ENCODE measurements around the gene MYL10. TPM values are rescaled to one million over a fixed set of nuclear protein-coding genes. Genes with fewer than 3 reads are reported as not detected.

Gene MYL10
- polyA plus RNA-seq, 1 donor from 2014 or later: not detected

DNA sequence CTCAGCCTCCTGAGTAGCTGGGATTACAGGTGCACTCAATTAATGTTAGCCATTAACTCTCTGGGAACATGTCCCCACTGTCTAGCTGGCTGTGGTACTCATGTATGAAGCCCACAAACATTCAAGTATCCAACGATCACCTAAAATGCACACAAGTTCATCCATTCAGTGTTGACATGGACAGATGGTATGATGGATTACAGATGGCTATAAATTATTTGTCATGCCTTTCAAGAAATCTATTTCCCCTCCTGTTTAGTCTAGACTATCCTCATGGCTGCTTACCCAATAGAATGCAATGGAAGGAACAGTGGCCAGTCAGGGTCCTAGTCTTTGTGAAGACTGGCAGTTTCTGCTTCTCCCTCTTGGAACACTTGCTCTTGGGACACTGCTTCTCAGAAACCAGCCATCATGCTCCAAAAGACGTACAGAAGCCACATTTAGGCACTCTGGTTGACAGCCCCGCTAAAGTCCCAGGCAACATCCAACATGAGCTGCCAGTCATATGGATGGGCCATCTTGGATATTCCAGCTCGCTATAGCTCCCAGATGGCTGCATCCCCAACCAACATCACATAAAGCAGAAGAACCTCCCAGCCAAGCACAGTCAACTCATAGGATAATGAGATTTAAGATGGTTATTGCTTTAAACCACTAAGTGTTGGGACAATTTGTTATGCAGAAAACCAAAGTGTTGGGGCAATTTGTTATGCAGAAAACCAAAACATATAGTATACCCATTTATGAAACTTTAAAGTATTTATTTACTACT, 33.1 kb downstream of the MYL10 start:
- H3K9me3 ChIP-seq (ENCODE audit: low read length): no peaks in the 10 kb centered on the region
- no peak overlapping the region for H3K27ac ChIP-seq (ENCODE audit: low read length)
- TF ChIP-seq TAF1 (IDR thresholded peaks at IDR 0.05; ENCODE audit: low read depth): no peak
- TF ChIP-seq POLR2AphosphoS5 (IDR thresholded peaks at IDR 0.05): no peak
- no peak for TF ChIP-seq MXI1 (conservative IDR thresholded peaks at IDR 0.05; ENCODE audit: poor library complexity, severe bottlenecking)
- no peak for TF ChIP-seq EP300 (conservative IDR thresholded peaks at IDR 0.05; ENCODE audit: poor library complexity, severe bottlenecking)
- TF ChIP-seq SMC3 (conservative IDR thresholded peaks at IDR 0.05; ENCODE audit: poor library complexity): no peak
- TF ChIP-seq, protein P1, sequence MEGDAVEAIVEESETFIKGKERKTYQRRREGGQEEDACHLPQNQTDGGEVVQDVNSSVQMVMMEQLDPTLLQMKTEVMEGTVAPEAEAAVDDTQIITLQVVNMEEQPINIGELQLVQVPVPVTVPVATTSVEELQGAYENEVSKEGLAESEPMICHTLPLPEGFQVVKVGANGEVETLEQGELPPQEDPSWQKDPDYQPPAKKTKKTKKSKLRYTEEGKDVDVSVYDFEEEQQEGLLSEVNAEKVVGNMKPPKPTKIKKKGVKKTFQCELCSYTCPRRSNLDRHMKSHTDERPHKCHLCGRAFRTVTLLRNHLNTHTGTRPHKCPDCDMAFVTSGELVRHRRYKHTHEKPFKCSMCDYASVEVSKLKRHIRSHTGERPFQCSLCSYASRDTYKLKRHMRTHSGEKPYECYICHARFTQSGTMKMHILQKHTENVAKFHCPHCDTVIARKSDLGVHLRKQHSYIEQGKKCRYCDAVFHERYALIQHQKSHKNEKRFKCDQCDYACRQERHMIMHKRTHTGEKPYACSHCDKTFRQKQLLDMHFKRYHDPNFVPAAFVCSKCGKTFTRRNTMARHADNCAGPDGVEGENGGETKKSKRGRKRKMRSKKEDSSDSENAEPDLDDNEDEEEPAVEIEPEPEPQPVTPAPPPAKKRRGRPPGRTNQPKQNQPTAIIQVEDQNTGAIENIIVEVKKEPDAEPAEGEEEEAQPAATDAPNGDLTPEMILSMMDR (IDR thresholded peaks at IDR 0.05; ENCODE audit: poor library complexity, severe bottlenecking): no peak
- TF ChIP-seq RAD21 (conservative IDR thresholded peaks at IDR 0.05): no peak
- no peak for TF ChIP-seq EZH2 (IDR thresholded peaks at IDR 0.05; ENCODE audit: borderline replicate concordance, insufficient read depth, low read length, poor library complexity, severe bottlenecking)
- TF ChIP-seq, protein P2, sequence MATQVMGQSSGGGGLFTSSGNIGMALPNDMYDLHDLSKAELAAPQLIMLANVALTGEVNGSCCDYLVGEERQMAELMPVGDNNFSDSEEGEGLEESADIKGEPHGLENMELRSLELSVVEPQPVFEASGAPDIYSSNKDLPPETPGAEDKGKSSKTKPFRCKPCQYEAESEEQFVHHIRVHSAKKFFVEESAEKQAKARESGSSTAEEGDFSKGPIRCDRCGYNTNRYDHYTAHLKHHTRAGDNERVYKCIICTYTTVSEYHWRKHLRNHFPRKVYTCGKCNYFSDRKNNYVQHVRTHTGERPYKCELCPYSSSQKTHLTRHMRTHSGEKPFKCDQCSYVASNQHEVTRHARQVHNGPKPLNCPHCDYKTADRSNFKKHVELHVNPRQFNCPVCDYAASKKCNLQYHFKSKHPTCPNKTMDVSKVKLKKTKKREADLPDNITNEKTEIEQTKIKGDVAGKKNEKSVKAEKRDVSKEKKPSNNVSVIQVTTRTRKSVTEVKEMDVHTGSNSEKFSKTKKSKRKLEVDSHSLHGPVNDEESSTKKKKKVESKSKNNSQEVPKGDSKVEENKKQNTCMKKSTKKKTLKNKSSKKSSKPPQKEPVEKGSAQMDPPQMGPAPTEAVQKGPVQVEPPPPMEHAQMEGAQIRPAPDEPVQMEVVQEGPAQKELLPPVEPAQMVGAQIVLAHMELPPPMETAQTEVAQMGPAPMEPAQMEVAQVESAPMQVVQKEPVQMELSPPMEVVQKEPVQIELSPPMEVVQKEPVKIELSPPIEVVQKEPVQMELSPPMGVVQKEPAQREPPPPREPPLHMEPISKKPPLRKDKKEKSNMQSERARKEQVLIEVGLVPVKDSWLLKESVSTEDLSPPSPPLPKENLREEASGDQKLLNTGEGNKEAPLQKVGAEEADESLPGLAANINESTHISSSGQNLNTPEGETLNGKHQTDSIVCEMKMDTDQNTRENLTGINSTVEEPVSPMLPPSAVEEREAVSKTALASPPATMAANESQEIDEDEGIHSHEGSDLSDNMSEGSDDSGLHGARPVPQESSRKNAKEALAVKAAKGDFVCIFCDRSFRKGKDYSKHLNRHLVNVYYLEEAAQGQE (IDR thresholded peaks at IDR 0.05; ENCODE audit: borderline replicate concordance): no peak
- H3K9ac ChIP-seq (ENCODE audit: low read length): no peak overlapping the region
- H3F3A ChIP-seq (ENCODE audit: insufficient read depth, low read length, poor library complexity, severe bottlenecking): no peaks in the 10 kb centered on the region
- H3K79me2 ChIP-seq (replicated peaks; ENCODE audit: insufficient read depth, low read length): no peaks in the 10 kb centered on the region
- no peaks in the 10 kb centered on the region for H3K36me3 ChIP-seq (ENCODE audit: insufficient read depth, low read length)
- no peaks in the 10 kb centered on the region for H4K20me1 ChIP-seq (ENCODE audit: insufficient read depth)
- H3K4me2 ChIP-seq (ENCODE audit: low read length): no peak overlapping the region
- H2AFZ ChIP-seq (ENCODE audit: low read depth, low read length): no peak overlapping the region
- H3K27me3 ChIP-seq (ENCODE audit: insufficient read depth, low read depth, low read length): no peaks in the 10 kb centered on the region
- H3K9me2 ChIP-seq (ENCODE audit: insufficient read depth, low read length): no peaks in the 10 kb centered on the region
- H3K4me3 ChIP-seq (ENCODE audit: low read length): no peak overlapping the region

DNA sequence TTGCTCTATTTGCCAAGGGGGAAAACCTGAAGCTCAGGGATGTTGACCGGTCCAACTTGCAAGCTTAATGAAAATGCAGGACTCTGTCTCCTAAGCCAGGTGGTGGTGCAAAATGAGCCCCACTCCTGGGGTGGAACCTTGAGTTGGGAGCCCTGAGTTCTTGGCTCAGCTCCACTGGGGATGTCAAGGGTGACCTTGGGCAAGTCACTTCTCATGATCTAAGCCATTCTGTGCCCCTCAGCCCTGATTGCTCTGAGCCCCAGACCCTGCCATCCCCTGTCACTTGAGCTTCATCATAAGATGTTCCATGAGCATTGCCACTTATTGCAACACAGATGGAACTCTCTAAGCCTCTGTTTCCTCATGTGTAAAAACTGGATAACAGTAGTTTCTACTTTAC, 33.9 kb downstream of the MYL10 start:
- no peaks in the 10 kb centered on the region for H3K79me2 ChIP-seq (replicated peaks; ENCODE audit: insufficient read depth, low read length)
- H3K27me3 ChIP-seq (ENCODE audit: insufficient read depth, low read depth, low read length): no peaks in the 10 kb centered on the region
- no peak overlapping the region for H3K9ac ChIP-seq (ENCODE audit: low read length)
- no peaks in the 10 kb centered on the region for H3F3A ChIP-seq (ENCODE audit: insufficient read depth, low read length, poor library complexity, severe bottlenecking)
- no peak overlapping the region for H3K4me2 ChIP-seq (ENCODE audit: low read length)
- H3K27ac ChIP-seq (ENCODE audit: low read length): no peak overlapping the region
- no peaks in the 10 kb centered on the region for H4K20me1 ChIP-seq (ENCODE audit: insufficient read depth)
- no peak overlapping the region for H3K4me3 ChIP-seq (ENCODE audit: low read length)
- H3K9me2 ChIP-seq (ENCODE audit: insufficient read depth, low read length): no peaks in the 10 kb centered on the region
- H2AFZ ChIP-seq (ENCODE audit: low read depth, low read length): no peak overlapping the region
- TF ChIP-seq, protein P1 (IDR thresholded peaks at IDR 0.05; ENCODE audit: poor library complexity, severe bottlenecking): no peak
- TF ChIP-seq, protein P2 (IDR thresholded peaks at IDR 0.05; ENCODE audit: borderline replicate concordance): no peak
- TF ChIP-seq TAF1 (IDR thresholded peaks at IDR 0.05; ENCODE audit: low read depth): no peak
- TF ChIP-seq POLR2AphosphoS5 (IDR thresholded peaks at IDR 0.05): no peak
- no peak for TF ChIP-seq RAD21 (conservative IDR thresholded peaks at IDR 0.05)
- no peak for TF ChIP-seq EP300 (conservative IDR thresholded peaks at IDR 0.05; ENCODE audit: poor library complexity, severe bottlenecking)
- TF ChIP-seq SMC3 (conservative IDR thresholded peaks at IDR 0.05; ENCODE audit: poor library complexity): no peak
- no peak for TF ChIP-seq EZH2 (IDR thresholded peaks at IDR 0.05; ENCODE audit: borderline replicate concordance, insufficient read depth, low read length, poor library complexity, severe bottlenecking)
- TF ChIP-seq MXI1 (conservative IDR thresholded peaks at IDR 0.05; ENCODE audit: poor library complexity, severe bottlenecking): no peak
- H3K9me3 ChIP-seq (ENCODE audit: low read length): no peaks in the 10 kb centered on the region
- no peaks in the 10 kb centered on the region for H3K36me3 ChIP-seq (ENCODE audit: insufficient read depth, low read length)

All from neural cell (in vitro differentiated cells).